HG02884 (cell line): Measurements from ENCODE around the gene MRPS16.

Source experiments
- ATAC-seq: cut with Tn5 transposase; IDR thresholded peaks from one replicate; pipeline ENCODE4 v1.9.1; 2021; ENCODE audit warnings: mild to moderate bottlenecking, moderate library complexity; ENCODE audit not compliant: unreplicated experiment

The MRPS16 gene

GRCh38 chr10:73205081-73205480 is 47.4 kb downstream of the MRPS16 start:
- ATAC-seq, result no peak
